ENCODE measurements around the gene IL4R. TPM values are rescaled to one million over a fixed set of nuclear protein-coding genes. Genes with fewer than 3 reads are reported as not detected.

The IL4R gene
- total and polyA plus RNA-seq, 2 of the 8 experiments (the other 6 are each of a cell fraction or from before 2014, with no cell fraction given), result 29.1 to 29.4 TPM

GRCh38 chr16:27311897-27312303 lies 1.9 kb upstream of the IL4R start (continued):
- TF ChIP-seq HDAC6 (IDR thresholded peaks at IDR 0.05; ENCODE audit: low read depth, low read length), result no peak
- TF ChIP-seq SP4 (IDR thresholded peaks at IDR 0.05; ENCODE audit: low read length), result no peak
- TF ChIP-seq POLR2AphosphoS5 (IDR thresholded peaks at IDR 0.05; ENCODE audit: low read depth, low read length), result no peak
- TF ChIP-seq, protein P1, sequence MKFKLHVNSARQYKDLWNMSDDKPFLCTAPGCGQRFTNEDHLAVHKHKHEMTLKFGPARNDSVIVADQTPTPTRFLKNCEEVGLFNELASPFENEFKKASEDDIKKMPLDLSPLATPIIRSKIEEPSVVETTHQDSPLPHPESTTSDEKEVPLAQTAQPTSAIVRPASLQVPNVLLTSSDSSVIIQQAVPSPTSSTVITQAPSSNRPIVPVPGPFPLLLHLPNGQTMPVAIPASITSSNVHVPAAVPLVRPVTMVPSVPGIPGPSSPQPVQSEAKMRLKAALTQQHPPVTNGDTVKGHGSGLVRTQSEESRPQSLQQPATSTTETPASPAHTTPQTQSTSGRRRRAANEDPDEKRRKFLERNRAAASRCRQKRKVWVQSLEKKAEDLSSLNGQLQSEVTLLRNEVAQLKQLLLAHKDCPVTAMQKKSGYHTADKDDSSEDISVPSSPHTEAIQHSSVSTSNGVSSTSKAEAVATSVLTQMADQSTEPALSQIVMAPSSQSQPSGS (IDR thresholded peaks at IDR 0.05; ENCODE audit: low read length), result no peak
- no peak for TF ChIP-seq ZNF274 (IDR thresholded peaks at IDR 0.05; ENCODE audit: borderline replicate concordance, extremely low read depth, low read length)
- no peak for TF ChIP-seq BACH1 (IDR thresholded peaks at IDR 0.05; ENCODE audit: low read length)
- no peak for TF ChIP-seq SAP30 (IDR thresholded peaks at IDR 0.05; ENCODE audit: insufficient read depth, insufficient replicate concordance, low read length)

All from H1 (cell line).